Measurements from ENCODE around the gene IQGAP2. TPM values are rescaled to one million over a fixed set of nuclear protein-coding genes. Genes with fewer than 3 reads are reported as not detected.
"Not testable (repeated sequence)": the region's sequence is repeated elsewhere in the genome, so short reads cannot be mapped to it uniquely, and the experiment has no call there.

Gene IQGAP2
- total and polyA plus RNA-seq, 2 donors = 20.7 to 33.3 TPM

GRCh38 chr5:76729373-76730290 is 326.5 kb downstream of the IQGAP2 start:
- H3K4me1 ChIP-seq (ENCODE audit: control insufficient read depth in 2 of 2, insufficient read depth in 2 of 2, low read length in 2 of 2) = no peaks in the 10 kb centered on the region
- H3K4me3 ChIP-seq (ENCODE audit: low read length in 2 of 2) = no peak overlapping the region
- no peak overlapping the region for H3K27ac ChIP-seq (ENCODE audit: low read depth in 1 of 2, low read length in 1 of 2)
- DNase-seq (ENCODE audit: low read depth in 6 of 9, low spot score in 9 of 9) = no peak
- peaks cover 0 to 10% of the 10 kb centered on the region in 2 donors for H3K9me3 ChIP-seq (ENCODE audit: control insufficient read depth in 2 of 2, insufficient read depth in 1 of 2, low read length in 1 of 2)
- no peaks in the 10 kb centered on the region for H3K36me3 ChIP-seq (ENCODE audit: control insufficient read depth in 2 of 2, insufficient read depth in 2 of 2, low read length in 1 of 2)
- no peaks in the 10 kb centered on the region for H3K27me3 ChIP-seq (ENCODE audit: control insufficient read depth in 2 of 2, insufficient read depth in 1 of 2, low read length in 1 of 2)
- WGBS = 98% methylated on average over 5 of the region's 5 CpGs

- WGBS = 95% methylated on average over 15 of the region's 15 CpGs
- H3K36me3 ChIP-seq (ENCODE audit: control insufficient read depth in 2 of 2, insufficient read depth in 2 of 2, low read length in 1 of 2) = no peaks in the 10 kb centered on the region
- H3K4me3 ChIP-seq (ENCODE audit: low read length in 2 of 2) = no peak overlapping the region
- peaks cover 0 to 10% of the 10 kb centered on the region in 2 donors for H3K9me3 ChIP-seq (ENCODE audit: control insufficient read depth in 2 of 2, insufficient read depth in 1 of 2, low read length in 1 of 2)
- no peak for DNase-seq (ENCODE audit: low read depth in 6 of 9, low spot score in 9 of 9)
- no peaks in the 10 kb centered on the region for H3K4me1 ChIP-seq (ENCODE audit: control insufficient read depth in 2 of 2, insufficient read depth in 2 of 2, low read length in 2 of 2)
- no peaks in the 10 kb centered on the region for H3K27me3 ChIP-seq (ENCODE audit: control insufficient read depth in 2 of 2, insufficient read depth in 1 of 2, low read length in 1 of 2)
- H3K27ac ChIP-seq (ENCODE audit: low read depth in 1 of 2, low read length in 1 of 2) = no peak overlapping the region
These were observed 329.4 kb downstream of the IQGAP2 start for GRCh38 chr5:76732405-76733048.

- Histone ChIP-seq H3K36me3 (ENCODE audit: control insufficient read depth in 2 of 2, insufficient read depth in 2 of 2, low read length in 1 of 2) (no peaks in the 10 kb centered on the region), H3K27ac (ENCODE audit: low read depth in 1 of 2, low read length in 1 of 2) (no peak overlapping the region), H3K27me3 (ENCODE audit: control insufficient read depth in 2 of 2, insufficient read depth in 1 of 2, low read length in 1 of 2) (no peaks in the 10 kb centered on the region), H3K4me1 (ENCODE audit: control insufficient read depth in 2 of 2, insufficient read depth in 2 of 2, low read length in 2 of 2) (no peaks in the 10 kb centered on the region), H3K9me3 (ENCODE audit: control insufficient read depth in 2 of 2, insufficient read depth in 1 of 2, low read length in 1 of 2) (peaks cover 0 to 10% of the 10 kb centered on the region in 2 donors), H3K4me3 (ENCODE audit: low read length in 2 of 2) (no peak overlapping the region)
- 95% methylated on average over 13 of the region's 13 CpGs for WGBS
- no peak for DNase-seq (ENCODE audit: low read depth in 6 of 9, low spot score in 9 of 9)
These were observed 329.9 kb downstream of the IQGAP2 start for GRCh38 chr5:76733049-76733417.

- Histone ChIP-seq H3K27ac (ENCODE audit: low read depth in 1 of 2, low read length in 1 of 2) (no peak overlapping the region), H3K27me3 (ENCODE audit: control insufficient read depth in 2 of 2, insufficient read depth in 1 of 2, low read length in 1 of 2) (no peaks in the 10 kb centered on the region), H3K4me1 (ENCODE audit: control insufficient read depth in 2 of 2, insufficient read depth in 2 of 2, low read length in 2 of 2) (peaks cover 5% of the 10 kb centered on the region in 2 donors), H3K9me3 (ENCODE audit: control insufficient read depth in 2 of 2, insufficient read depth in 1 of 2, low read length in 1 of 2) (peaks cover 0 to under 1% of the 10 kb centered on the region in 2 donors), H3K4me3 (ENCODE audit: low read length in 2 of 2) (no peak overlapping the region), H3K36me3 (ENCODE audit: control insufficient read depth in 2 of 2, insufficient read depth in 2 of 2, low read length in 1 of 2) (no peaks in the 10 kb centered on the region)
- DNase-seq (ENCODE audit: low read depth in 6 of 9, low spot score in 9 of 9) = no peak
- 93% methylated on average over 4 of the region's 4 CpGs for WGBS
These were observed 332.9 kb downstream of the IQGAP2 start for GRCh38 chr5:76735762-76736545.

GRCh38 chr5:76736679-76737556 is 333.8 kb downstream of the IQGAP2 start:
- Histone ChIP-seq H3K4me1 (ENCODE audit: control insufficient read depth in 2 of 2, insufficient read depth in 2 of 2, low read length in 2 of 2) (peaks cover 5% of the 10 kb centered on the region in 2 donors), H3K36me3 (ENCODE audit: control insufficient read depth in 2 of 2, insufficient read depth in 2 of 2, low read length in 1 of 2) (no peaks in the 10 kb centered on the region), H3K27me3 (ENCODE audit: control insufficient read depth in 2 of 2, insufficient read depth in 1 of 2, low read length in 1 of 2) (no peaks in the 10 kb centered on the region), H3K27ac (ENCODE audit: low read depth in 1 of 2, low read length in 1 of 2) (no peak overlapping the region), H3K4me3 (ENCODE audit: low read length in 2 of 2) (no peak overlapping the region), H3K9me3 (ENCODE audit: control insufficient read depth in 2 of 2, insufficient read depth in 1 of 2, low read length in 1 of 2) (no peaks in the 10 kb centered on the region)
- no peak for DNase-seq (ENCODE audit: low read depth in 6 of 9, low spot score in 9 of 9)
- WGBS = 80% methylated on average over 6 of the region's 6 CpGs

GRCh38 chr5:76737846-76738245 is 334.8 kb downstream of the IQGAP2 start:
- H3K27me3 ChIP-seq (ENCODE audit: control insufficient read depth in 2 of 2, insufficient read depth in 1 of 2, low read length in 1 of 2) = no peaks in the 10 kb centered on the region
- no peaks in the 10 kb centered on the region for H3K36me3 ChIP-seq (ENCODE audit: control insufficient read depth in 2 of 2, insufficient read depth in 2 of 2, low read length in 1 of 2)
- peaks cover 5% of the 10 kb centered on the region in 2 donors for H3K4me1 ChIP-seq (ENCODE audit: control insufficient read depth in 2 of 2, insufficient read depth in 2 of 2, low read length in 2 of 2)
- WGBS = 96% methylated on average over 5 of the region's 5 CpGs
- H3K4me3 ChIP-seq (ENCODE audit: low read length in 2 of 2) = no peak overlapping the region
- H3K27ac ChIP-seq (ENCODE audit: low read depth in 1 of 2, low read length in 1 of 2) = no peak overlapping the region
- no peaks in the 10 kb centered on the region for H3K9me3 ChIP-seq (ENCODE audit: control insufficient read depth in 2 of 2, insufficient read depth in 1 of 2, low read length in 1 of 2)
- no peak for DNase-seq (ENCODE audit: low read depth in 6 of 9, low spot score in 9 of 9)

- H3K9me3 ChIP-seq (ENCODE audit: control insufficient read depth in 2 of 2, insufficient read depth in 1 of 2, low read length in 1 of 2); DNase-seq (ENCODE audit: low read depth in 6 of 9, low spot score in 9 of 9); H3K4me1 ChIP-seq (ENCODE audit: control insufficient read depth in 2 of 2, insufficient read depth in 2 of 2, low read length in 2 of 2); H3K27me3 ChIP-seq (ENCODE audit: control insufficient read depth in 2 of 2, insufficient read depth in 1 of 2, low read length in 1 of 2); H3K27ac ChIP-seq (ENCODE audit: low read depth in 1 of 2, low read length in 1 of 2); H3K4me3 ChIP-seq (ENCODE audit: low read length in 2 of 2); H3K36me3 ChIP-seq (ENCODE audit: control insufficient read depth in 2 of 2, insufficient read depth in 2 of 2, low read length in 1 of 2): not testable (repeated sequence)
- WGBS = 97% methylated on average over 4 of the region's 4 CpGs
These were observed 338.4 kb downstream of the IQGAP2 start for GRCh38 chr5:76741506-76741905.

- DNase-seq (ENCODE audit: low read depth in 6 of 9, low spot score in 9 of 9) = no peak
- Histone ChIP-seq H3K4me1 (ENCODE audit: control insufficient read depth in 2 of 2, insufficient read depth in 2 of 2, low read length in 2 of 2) (peaks cover 5% of the 10 kb centered on the region in 2 donors), H3K36me3 (ENCODE audit: control insufficient read depth in 2 of 2, insufficient read depth in 2 of 2, low read length in 1 of 2) (no peaks in the 10 kb centered on the region), H3K27ac (ENCODE audit: low read depth in 1 of 2, low read length in 1 of 2) (no peak overlapping the region), H3K4me3 (ENCODE audit: low read length in 2 of 2) (no peak overlapping the region), H3K9me3 (ENCODE audit: control insufficient read depth in 2 of 2, insufficient read depth in 1 of 2, low read length in 1 of 2) (no peaks in the 10 kb centered on the region), H3K27me3 (ENCODE audit: control insufficient read depth in 2 of 2, insufficient read depth in 1 of 2, low read length in 1 of 2) (no peaks in the 10 kb centered on the region)
- over 99% methylated on average over 4 of the region's 4 CpGs for WGBS
These were observed 339.5 kb downstream of the IQGAP2 start for GRCh38 chr5:76742583-76742982.

All from thymus (tissue), 11 donors.